Glutamatergic neuron (in vitro differentiated cells): ENCODE results near the gene MFRP. TPM values are rescaled to one million over a fixed set of nuclear protein-coding genes. Genes with fewer than 3 reads are reported as not detected.

Experiments used
- DNase-seq: peaks from one replicate; pipeline ENCODE4 v3.0.0; 2022
- H3K27ac Mint-ChIP-seq: one replicate; pipeline ENCODE4 v1.8.0; 2020; ENCODE audit warnings: mild to moderate bottlenecking, mixed read lengths, inconsistent platforms; ENCODE audit not compliant: unreplicated experiment
- H3K27me3 Mint-ChIP-seq: one replicate; pipeline ENCODE4 v1.8.0; 2020; ENCODE audit warnings: mild to moderate bottlenecking, moderate library complexity, mixed read lengths, inconsistent platforms; ENCODE audit not compliant: unreplicated experiment
- H3K36me3 Mint-ChIP-seq: one replicate; pipeline ENCODE4 v1.8.0; 2020; ENCODE audit warnings: mild to moderate bottlenecking, mixed read lengths, inconsistent platforms; ENCODE audit not compliant: unreplicated experiment
- H3K4me1 Mint-ChIP-seq: one replicate; pipeline ENCODE4 v1.8.0; 2020; ENCODE audit warnings: mild to moderate bottlenecking, low read depth, mixed read lengths, inconsistent platforms; ENCODE audit not compliant: unreplicated experiment
- H3K4me3 Mint-ChIP-seq: one replicate; pipeline ENCODE4 v1.8.0; 2020; ENCODE audit warnings: mild to moderate bottlenecking, mixed read lengths, inconsistent platforms; ENCODE audit not compliant: unreplicated experiment
- H3K9me3 Mint-ChIP-seq: one replicate; pipeline ENCODE4 v1.8.0; 2020; ENCODE audit warnings: mild to moderate bottlenecking, moderate library complexity, mixed read lengths, inconsistent platforms; ENCODE audit not compliant: unreplicated experiment
- CTCF ChIP-seq: fragments of 200-600 bp; sonication (generic); IDR thresholded peaks from one replicate; pipeline ENCODE4 v1.5.0; 2021; ENCODE audit not compliant: partially characterized antibody, unreplicated experiment
- total RNA-seq: library from RNA; stranded (reverse); fragmentation: NEBNext Ultra II Directional; extraction: Animal tissue kit (Norgen Biotek cat#: 25700); gene quantifications from one replicate; pipeline ENCODE4 v1.2.1, GENCODE V29; 2021; ENCODE audit not compliant: unreplicated experiment

MFRP gene
- total RNA-seq, 1 donor from 2014 or later: not detected

GRCh38 chr11:119378851-119379465 lies 32.5 kb upstream of the MFRP start:
- H3K27me3 Mint-ChIP-seq: peaks cover 2% of the 10 kb centered on the region
- H3K27ac Mint-ChIP-seq: no peak overlapping the region
- no peaks in the 10 kb centered on the region for H3K36me3 Mint-ChIP-seq
- TF ChIP-seq CTCF: no peak
- peaks cover 9% of the 10 kb centered on the region for H3K4me1 Mint-ChIP-seq
- H3K9me3 Mint-ChIP-seq: no peaks in the 10 kb centered on the region
- DNase-seq: no peak
- no peak overlapping the region for H3K4me3 Mint-ChIP-seq

GRCh38 chr11:119377961-119378667 lies 31.6 kb upstream of the MFRP start:
- DNase-seq: no peak
- H3K4me3 Mint-ChIP-seq: no peak overlapping the region
- peaks cover 2% of the 10 kb centered on the region for H3K27me3 Mint-ChIP-seq
- H3K36me3 Mint-ChIP-seq: no peaks in the 10 kb centered on the region
- TF ChIP-seq CTCF: no peak
- no peak overlapping the region for H3K27ac Mint-ChIP-seq
- no peaks in the 10 kb centered on the region for H3K9me3 Mint-ChIP-seq
- H3K4me1 Mint-ChIP-seq: peaks cover 9% of the 10 kb centered on the region

- Mint-ChIP-seq H3K27ac (no peak overlapping the region), H3K27me3 (peaks cover 2% of the 10 kb centered on the region), H3K36me3 (no peaks in the 10 kb centered on the region), H3K4me1 (peaks cover 9% of the 10 kb centered on the region), H3K9me3 (no peaks in the 10 kb centered on the region), H3K4me3 (no peak overlapping the region)
- TF ChIP-seq CTCF: no peak
- no peak for DNase-seq
Measured at GRCh38 chr11:119377112-119377901, 30.8 kb upstream of the MFRP start.

- H3K36me3 Mint-ChIP-seq: no peaks in the 10 kb centered on the region
- no peak overlapping the region for H3K4me3 Mint-ChIP-seq
- peaks cover 18% of the 10 kb centered on the region for H3K4me1 Mint-ChIP-seq
- DNase-seq: no peak
- peaks cover 5% of the 10 kb centered on the region for H3K27me3 Mint-ChIP-seq
- H3K27ac Mint-ChIP-seq: no peak overlapping the region
- no peaks in the 10 kb centered on the region for H3K9me3 Mint-ChIP-seq
- no peak for TF ChIP-seq CTCF
Measured at GRCh38 chr11:119376197-119376847, 29.8 kb upstream of the MFRP start.
